NCI-H146 treated with DMSO at 0.1 percent for 48 hours (cell line): Measurements from ENCODE around the gene WIZ.
"Not testable (repeated sequence)": the region's sequence is repeated elsewhere in the genome, so short reads cannot be mapped to it uniquely, and the experiment has no call there.

Experiments
- DNase-seq: peaks from one replicate; lab custom pipeline; 2025; ENCODE audit not compliant: unreplicated experiment; lab: John Stamatoyannopoulos, UW

Gene WIZ

GRCh38 chr19:15417699-15418098 lies 32.1 kb downstream of the WIZ start:
- DNase-seq: no peak

DNA sequence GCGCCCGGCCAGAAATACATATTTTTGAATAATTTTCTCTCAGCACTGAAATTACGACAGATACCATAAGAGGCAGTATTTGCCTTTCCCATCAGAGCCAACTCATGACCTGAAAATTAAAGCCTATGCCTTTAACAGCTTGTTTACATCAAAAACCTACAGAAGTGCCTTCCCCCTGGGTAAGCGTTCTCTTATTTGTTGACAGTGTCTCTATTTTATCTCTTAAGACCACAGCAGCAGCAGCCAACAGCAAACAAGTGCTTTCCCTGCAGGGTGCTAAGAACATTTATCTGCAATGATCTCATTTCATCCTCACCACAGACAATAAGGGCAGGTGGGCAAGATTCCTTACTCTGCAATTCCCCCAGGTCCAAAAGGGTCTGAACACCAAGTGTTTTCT lies 36.9 kb downstream of the WIZ start:
- DNase-seq: peak; percentile 74

DNA sequence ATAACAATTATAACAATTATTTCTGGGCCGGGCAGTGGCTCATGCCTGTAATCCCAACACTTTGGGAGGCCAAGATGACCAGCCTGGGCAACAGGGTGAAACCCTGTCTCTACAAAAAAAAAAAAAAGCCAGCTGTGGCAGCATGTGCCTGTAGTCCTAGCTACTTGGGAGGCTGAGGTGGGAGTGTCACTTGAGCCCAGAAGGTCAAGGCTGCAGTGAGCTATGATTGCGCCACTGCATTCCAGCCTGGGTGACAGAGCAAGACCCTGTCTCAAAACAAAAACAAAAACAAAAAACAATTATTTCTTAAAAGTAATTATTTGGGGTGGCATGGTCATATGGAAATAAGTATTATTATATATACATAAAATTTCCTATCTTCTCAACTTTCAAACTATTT lies 38.4 kb downstream of the WIZ start:
- DNase-seq: not testable (repeated sequence)

DNA sequence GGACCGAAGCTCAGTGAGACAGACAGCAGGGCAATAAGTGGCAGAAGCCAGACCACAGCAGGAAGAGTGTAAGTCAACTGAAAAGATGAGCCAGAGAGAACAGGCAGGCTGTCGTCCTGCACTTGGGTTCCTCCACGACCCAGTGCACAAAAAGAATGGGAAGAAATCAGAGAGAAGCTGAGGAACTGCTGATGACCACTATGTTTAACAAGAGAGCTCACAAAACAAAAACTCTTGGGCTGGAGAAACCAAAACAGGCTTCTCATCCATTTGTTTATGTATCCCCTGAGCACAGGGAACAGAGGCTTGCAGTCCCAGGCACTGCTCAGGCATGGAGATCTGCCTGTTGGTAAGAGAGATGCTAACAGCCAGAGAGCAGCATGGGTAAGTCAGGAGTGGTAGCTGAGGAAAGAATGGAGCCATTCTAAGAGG lies 45.0 kb downstream of the WIZ start:
- no peak for DNase-seq

DNA sequence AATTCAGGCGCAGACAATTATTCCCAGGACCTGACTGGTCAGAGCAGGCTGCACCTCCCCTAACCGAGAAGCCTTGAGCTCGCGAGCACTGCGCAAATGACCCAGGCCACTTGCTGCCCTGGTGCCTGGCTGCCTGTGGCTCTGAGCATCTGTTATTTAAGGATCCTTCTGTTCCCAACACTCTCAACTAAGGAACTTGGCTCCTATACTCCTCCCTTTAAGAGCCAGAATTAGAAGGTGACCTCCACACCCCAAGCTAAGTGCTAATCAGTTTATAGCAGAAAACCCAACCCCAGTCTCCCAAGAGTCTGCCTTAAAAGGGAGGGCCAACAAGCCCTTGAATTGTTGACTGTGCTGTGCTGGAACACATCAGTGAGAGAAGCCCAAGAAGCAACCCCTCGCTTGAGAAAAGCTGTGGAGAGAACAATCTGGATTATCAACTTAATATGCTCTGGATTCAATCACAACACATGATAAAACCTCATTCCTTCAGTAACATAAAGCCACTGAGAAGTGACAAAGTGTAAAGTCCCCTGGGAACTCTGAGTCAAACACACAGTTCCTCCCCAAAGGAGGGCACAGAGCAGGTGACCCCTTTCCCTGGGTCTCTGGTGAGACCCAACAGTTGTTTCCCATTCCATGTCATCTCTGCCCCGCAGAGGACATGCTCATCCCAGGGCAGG lies 45.5 kb downstream of the WIZ start:
- no peak for DNase-seq

DNA sequence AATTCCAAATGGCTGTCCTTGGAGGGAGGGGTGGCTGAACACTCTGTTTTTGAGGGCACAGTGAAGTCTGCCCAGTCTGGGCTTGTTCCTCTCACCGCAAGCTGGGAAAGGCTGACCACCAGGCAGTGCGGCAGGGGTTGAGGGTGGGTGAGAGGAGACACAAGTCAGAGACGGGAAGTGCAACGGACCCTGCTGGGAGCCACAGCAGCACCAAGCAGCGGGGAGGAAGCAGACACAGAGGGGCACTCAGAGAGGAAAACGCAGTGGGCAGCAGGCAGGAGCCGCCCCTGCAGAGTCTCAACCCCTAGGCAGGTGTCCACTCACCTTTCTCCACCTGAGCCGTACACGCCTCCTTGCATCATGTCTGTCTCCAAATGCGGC lies 46.6 kb downstream of the WIZ start:
- no peak for DNase-seq

GRCh38 chr19:15402411-15403150 lies 47.2 kb downstream of the WIZ start:
- no peak for DNase-seq

DNA sequence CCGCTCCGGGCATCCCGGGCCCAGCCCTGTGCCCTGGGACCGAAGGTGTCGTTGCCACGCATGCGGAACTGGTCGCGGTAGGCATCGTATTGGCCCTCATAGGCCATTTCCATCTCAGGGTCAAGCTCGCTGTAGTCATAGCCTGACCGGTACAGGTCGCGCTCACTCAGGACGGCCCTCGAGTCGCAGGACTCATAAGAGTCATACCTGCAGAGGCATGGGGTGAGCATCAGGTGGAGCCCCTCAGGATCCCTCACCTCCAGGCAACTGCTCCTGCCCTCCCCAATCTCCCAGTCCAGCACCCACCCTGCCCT lies 48.4 kb downstream of the WIZ start:
- DNase-seq: no peak

GRCh38 chr19:15400521-15401396 lies 49.0 kb downstream of the WIZ start:
- DNase-seq: no peak

- DNase-seq: no peak
Measured at GRCh38 chr19:15399635-15400034, 50.1 kb downstream of the WIZ start.

DNA sequence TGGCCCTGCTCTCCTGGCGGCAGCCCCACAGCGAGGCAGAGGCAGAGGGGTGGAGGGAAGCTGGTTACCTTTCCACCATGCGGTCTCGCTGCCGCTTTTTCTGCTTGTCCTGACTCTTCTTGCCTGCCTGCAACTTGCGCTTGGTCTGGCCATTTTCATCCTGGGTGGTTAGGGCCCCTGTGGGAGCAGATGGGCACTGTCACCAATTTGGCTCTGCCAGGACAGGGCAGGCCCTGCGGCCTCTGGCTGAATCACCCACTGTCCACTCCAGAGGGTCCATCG lies 50.6 kb downstream of the WIZ start:
- no peak for DNase-seq

DNA sequence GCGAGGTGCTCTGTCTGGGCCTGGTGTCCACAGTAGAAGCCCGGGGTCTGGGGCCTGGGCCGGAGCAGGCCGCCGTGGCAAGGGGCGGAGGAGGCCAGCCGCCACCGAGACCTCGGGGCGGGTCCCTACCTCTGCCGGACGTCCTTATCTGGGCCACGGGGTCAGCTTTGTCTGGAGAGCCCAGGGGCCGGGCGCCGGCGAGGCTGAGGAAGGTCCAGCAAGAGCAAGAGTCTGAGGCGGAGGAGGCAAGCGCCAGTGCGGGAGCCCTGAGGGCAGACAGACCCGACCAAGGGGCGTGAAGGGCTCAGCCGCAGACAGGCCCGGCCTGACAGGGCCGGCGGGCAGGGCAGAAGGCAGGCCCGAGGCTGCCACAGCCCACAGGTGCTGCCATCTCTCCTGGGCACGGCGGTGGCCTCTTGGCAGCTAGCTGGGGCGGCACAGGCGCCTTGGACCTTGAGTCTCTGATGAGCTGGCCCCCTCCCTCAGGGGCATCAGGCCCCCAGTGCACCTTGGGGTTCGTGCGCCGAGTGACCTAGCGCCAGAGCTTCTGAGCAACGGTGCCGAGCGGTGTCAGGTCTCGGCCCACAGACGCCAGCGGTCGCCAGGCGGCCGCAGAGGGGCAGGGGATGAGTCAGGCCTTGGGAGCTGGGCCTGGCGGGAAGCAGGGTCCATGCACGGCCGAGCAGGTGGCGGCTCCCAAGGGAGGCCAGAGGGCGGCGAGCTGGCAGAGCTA lies 51.1 kb downstream of the WIZ start:
- no peak for DNase-seq

DNA sequence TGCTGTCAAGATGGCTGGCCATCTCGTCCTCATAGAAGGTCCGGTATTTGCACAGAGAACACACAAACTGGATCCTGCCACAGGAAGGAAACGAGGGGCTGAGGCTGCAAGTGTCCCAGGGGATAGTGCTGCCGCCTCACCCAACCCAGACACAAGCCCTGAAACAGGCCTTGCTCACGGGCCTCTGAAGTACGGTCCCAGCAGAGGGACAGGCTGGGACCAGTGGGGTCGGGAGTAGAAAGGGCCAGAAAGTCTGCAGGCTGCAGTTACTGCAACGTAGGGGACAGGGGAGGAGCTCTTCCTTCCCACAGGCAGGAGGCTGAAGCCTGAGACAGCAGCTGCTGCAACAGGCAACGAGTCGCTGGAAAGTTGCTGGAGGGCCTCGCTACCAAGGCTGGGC lies 52.0 kb downstream of the WIZ start:
- no peak for DNase-seq

DNA sequence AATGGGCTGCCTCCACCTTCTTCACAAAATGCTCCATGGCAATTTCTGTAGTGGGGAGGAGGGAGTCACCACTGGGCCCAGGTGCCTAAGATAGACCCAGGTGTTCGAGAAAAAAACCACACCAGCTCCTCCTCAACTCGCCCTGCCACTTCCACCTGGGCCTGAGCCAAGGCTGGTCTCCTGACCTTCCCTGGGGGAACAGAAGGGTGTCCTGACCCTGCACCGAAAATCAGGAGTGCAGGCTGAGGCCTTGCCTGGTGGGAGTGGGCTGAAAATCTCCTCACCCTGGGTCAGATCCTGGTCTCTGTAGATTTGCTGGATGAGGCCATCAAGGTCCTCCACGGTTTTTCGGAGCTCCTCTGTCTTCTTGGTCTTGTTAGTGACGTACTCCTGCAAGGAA lies 52.5 kb downstream of the WIZ start:
- no peak for DNase-seq

DNA sequence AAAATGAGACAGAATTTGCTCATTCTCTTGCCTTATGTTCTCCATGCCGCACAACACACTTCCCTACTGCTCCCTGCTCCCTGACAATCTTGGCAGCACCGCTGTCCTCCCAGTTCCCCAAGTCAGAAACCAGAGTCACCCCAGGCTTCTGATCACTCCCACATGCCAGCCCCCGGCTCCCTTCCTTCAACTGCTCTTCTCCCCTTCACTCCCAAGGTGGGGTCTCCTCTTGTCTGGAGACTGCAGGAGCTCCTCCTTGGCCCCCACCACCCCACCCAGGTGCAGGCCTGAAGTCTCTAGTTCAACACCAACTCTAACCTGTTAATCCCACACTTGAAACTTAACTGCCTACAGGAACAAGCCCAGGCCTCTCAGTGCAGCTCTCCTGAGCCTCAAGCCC lies 53.3 kb downstream of the WIZ start:
- no peak for DNase-seq

DNA sequence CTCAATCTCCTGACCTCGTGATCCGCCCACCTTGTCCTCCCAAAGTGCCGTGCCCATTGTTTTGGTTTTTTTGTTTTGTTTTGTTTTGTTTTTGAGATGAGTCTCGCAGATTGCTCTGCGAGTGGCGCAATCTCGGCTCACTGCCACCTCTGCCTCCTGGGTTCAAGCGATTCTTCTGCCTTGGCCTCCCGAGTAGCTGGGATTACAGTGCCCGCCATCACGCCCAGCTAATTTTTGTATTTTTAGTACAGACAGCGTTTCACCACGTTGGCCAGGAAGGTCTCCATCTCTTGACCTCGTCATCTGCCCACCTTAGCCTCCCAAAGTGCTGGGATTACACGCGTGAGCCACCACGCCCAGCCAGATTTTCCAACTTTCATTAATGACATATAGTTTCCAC lies 54.5 kb downstream of the WIZ start:
- DNase-seq: not testable (repeated sequence)

DNA sequence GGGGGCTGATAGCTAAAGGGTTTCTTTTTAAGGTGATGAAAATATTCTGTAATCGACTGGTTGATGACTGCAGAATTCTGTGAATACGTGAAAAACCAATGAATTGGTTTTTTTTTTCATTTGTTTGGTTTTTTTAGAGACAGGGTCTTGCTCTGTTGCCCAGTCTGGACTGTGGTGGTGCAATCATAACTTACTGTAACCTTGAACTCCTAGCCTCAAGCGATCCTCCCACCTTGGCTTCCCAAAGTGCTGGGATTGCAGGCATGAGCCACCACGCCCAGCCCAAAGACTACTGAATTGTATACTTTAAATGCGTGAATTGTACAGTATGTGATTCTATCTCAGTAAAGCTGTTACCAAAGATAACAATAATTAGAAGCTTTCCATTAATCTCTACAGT lies 55.3 kb downstream of the WIZ start:
- DNase-seq: no peak

- DNase-seq: no peak
Measured at GRCh38 chr19:15393963-15394362, 55.8 kb downstream of the WIZ start.

- DNase-seq: no peak
Measured at GRCh38 chr19:15390814-15391213, 58.9 kb downstream of the WIZ start.

- no peak for DNase-seq
Measured at GRCh38 chr19:15381864-15382263, 67.9 kb downstream of the WIZ start.

- DNase-seq: no peak
Measured at GRCh38 chr19:15381429-15381828, 68.3 kb downstream of the WIZ start.
